Gastroesophageal sphincter (tissue), 4 donors: ENCODE measurements around the gene PPP2R5D. TPM values are rescaled to one million over a fixed set of nuclear protein-coding genes. Genes with fewer than 3 reads are reported as not detected.

Experiments used
- ATAC-seq: fragments of 150-250 bp; one replicate; pipeline ENCODE4 v1.9.1; 2016; ENCODE audit warnings: mild to moderate bottlenecking, moderate library complexity
- H3K27ac ChIP-seq, 4 donors: fragments of 200-600 bp; sonication (generic) in 3 of 4; 1 replicate in 3 of 4; 2 replicates in 1 of 4; pipeline ENCODE4 v1.5.1; 2016 to 2019
- H3K27me3 ChIP-seq: fragments of 200-600 bp; sonication (generic); one replicate; pipeline ENCODE4 v1.5.1; 2019
- H3K36me3 ChIP-seq, 2 donors: fragments of 200-600 bp; sonication (generic); one replicate each; pipeline ENCODE4 v1.5.1; 2019; ENCODE audit warnings: control low read depth in 1 of 2
- H3K4me1 ChIP-seq, 3 donors: fragments of 200-600 bp; sonication (generic); 1 replicate in 2 of 3; 2 replicates in 1 of 3; pipeline ENCODE4 v1.5.1; 2016 to 2019; ENCODE audit warnings: control low read depth in 2 of 3
- H3K4me3 ChIP-seq, 2 donors: fragments of 200-600 bp; sonication (generic); one replicate each; pipeline ENCODE4 v1.5.1; 2019; ENCODE audit warnings: mild to moderate bottlenecking in 1 of 2, moderate library complexity in 1 of 2
- H3K9me3 ChIP-seq, 3 donors: fragments of 200-600 bp; sonication (generic); one replicate each; pipeline ENCODE4 v1.5.1; 2017 to 2019; ENCODE audit warnings: control low read depth in 2 of 3
- CTCF ChIP-seq, 4 experiments: fragments of 200-600 bp in 2 of 4; fragments of 450-650 bp in 2 of 4; sonication (generic) in 1 of 4; IDR thresholded peaks; one replicate each; pipeline ENCODE4 v1.5.1; 2017 to 2019; ENCODE audit warnings: antibody characterized with exemption in 4 of 4, mild to moderate bottlenecking in 2 of 4, moderate library complexity in 2 of 4
- EP300 ChIP-seq: sonication (generic); formaldehyde crosslinking; IDR thresholded peaks from one replicate; pipeline ENCODE4 v1.6.1; 2017; ENCODE audit warnings: antibody characterized with exemption, mild to moderate bottlenecking
- POLR2A ChIP-seq, 2 donors: fragments of 450-650 bp; IDR thresholded peaks; one replicate each; pipeline ENCODE4 v1.6.1; 2017; ENCODE audit warnings: antibody characterized with exemption in 2 of 2, mild to moderate bottlenecking in 2 of 2, moderate library complexity in 1 of 2
- POLR2AphosphoS5 ChIP-seq: sonication (generic); formaldehyde crosslinking; IDR thresholded peaks from one replicate; pipeline ENCODE4 v1.6.1; 2017; ENCODE audit warnings: antibody characterized with exemption
- WGBS, 2 donors: methylation state at CpG; one replicate each; pipeline ENCODE4 v1.1.5; 2018; ENCODE audit warnings: low coverage in 1 of 2; 5-methylcytosine and 5-hydroxymethylcytosine counted together
- total RNA-seq, 4 donors: library from RNA; depleted of rRNA; stranded (reverse); fragments of >200 nt; gene quantifications; one replicate each; pipeline ENCODE4 v1.1.0, GENCODE V29; 2016

Gene PPP2R5D
- total RNA-seq, 4 donors from 2014 or later: 30.0 to 45.1 (median 36.3) TPM

GRCh38 chr6:43021270-43022047 lies 37.1 kb downstream of the PPP2R5D start, which contains the start of gene RRP36:
RRP36 (plus strand) TSS chr6:43021623; CDS start chr6:43021655, 32 bp downstream.
- peak; percentile 92 for ATAC-seq
- 0% methylated on average over 6 to 17 of the region's 56 CpGs for WGBS, 2 donors
- H3K36me3 ChIP-seq: peaks cover 0 to 75% of the 10 kb centered on the region in 2 donors
- peak within 1 kb of the TSS; percentile 63 to 86 for H3K4me3 ChIP-seq
- no peaks in the 10 kb centered on the region for H3K27me3 ChIP-seq
- no peak for TF ChIP-seq CTCF (IDR thresholded peaks at IDR 0.05)
- no peak for TF ChIP-seq EP300
- peak; percentile 43 to 49 for TF ChIP-seq POLR2A (IDR thresholded peaks at IDR 0.05)
- peak; percentile 86 for TF ChIP-seq POLR2AphosphoS5
- peaks cover 0 to 56% (median 31%) of the 10 kb centered on the region in 3 donors for H3K4me1 ChIP-seq
- H3K27ac ChIP-seq: peak within 1 kb of the TSS; percentile 34 to 94 (median 90)
- no peaks in the 10 kb centered on the region for H3K9me3 ChIP-seq

- Histone ChIP-seq H3K4me1 (peaks cover 0 to 38% (median 20%) of the 10 kb centered on the region in 3 donors), H3K27me3 (no peaks in the 10 kb centered on the region), H3K9me3 (no peaks in the 10 kb centered on the region), H3K36me3 (peaks cover 3 to 76% of the 10 kb centered on the region in 2 donors), H3K4me3 (no peak overlapping the region), H3K27ac (no peak overlapping the region)
- TF ChIP-seq POLR2AphosphoS5: no peak
- WGBS, 2 donors: 69 to 86% methylated on average over 2 of the region's 2 CpGs
- ATAC-seq: no peak
These were observed 40.1 kb downstream of the PPP2R5D start for GRCh38 chr6:43024436-43024835.

GRCh38 chr6:43026365-43026764 lies 42.0 kb downstream of the PPP2R5D start:
- Histone ChIP-seq H3K27ac (no peak overlapping the region), H3K4me3 (no peak overlapping the region), H3K36me3 (peaks cover 3 to 81% of the 10 kb centered on the region in 2 donors), H3K27me3 (no peaks in the 10 kb centered on the region), H3K4me1 (peaks cover 0 to 29% (median 11%) of the 10 kb centered on the region in 3 donors), H3K9me3 (no peaks in the 10 kb centered on the region)
- 84 to 92% methylated on average over 3 to 5 of the region's 5 CpGs for WGBS, 2 donors
- TF ChIP-seq CTCF (IDR thresholded peaks at IDR 0.05): no peak
- no peak for TF ChIP-seq EP300
- no peak for TF ChIP-seq POLR2A (IDR thresholded peaks at IDR 0.05)
- no peak for TF ChIP-seq POLR2AphosphoS5
- ATAC-seq: no peak

- Histone ChIP-seq H3K36me3 (peaks cover 3 to 99% of the 10 kb centered on the region in 2 donors), H3K4me1 (peaks cover 0 to 8% (median 0%) of the 10 kb centered on the region in 3 donors), H3K27me3 (no peaks in the 10 kb centered on the region), H3K27ac (no peak overlapping the region), H3K4me3 (no peak overlapping the region), H3K9me3 (no peaks in the 10 kb centered on the region)
- 71 to 78% methylated on average over 4 to 6 of the region's 9 CpGs for WGBS, 2 donors
- no peak for ATAC-seq
- no peak for TF ChIP-seq POLR2AphosphoS5
- TF ChIP-seq EP300: no peak
These were observed 44.8 kb downstream of the PPP2R5D start for GRCh38 chr6:43029120-43029519.

- peaks cover 0 to 13% (median 0%) of the 10 kb centered on the region in 3 donors for H3K4me1 ChIP-seq
- ATAC-seq: no peak
- 82 to 89% methylated on average over 3 to 4 of the region's 4 CpGs for WGBS, 2 donors
- H3K36me3 ChIP-seq: peaks cover 3 to 98% of the 10 kb centered on the region in 2 donors
- no peaks in the 10 kb centered on the region for H3K9me3 ChIP-seq
- no peak overlapping the region for H3K27ac ChIP-seq
- no peak overlapping the region for H3K4me3 ChIP-seq
- TF ChIP-seq POLR2AphosphoS5: no peak
- no peak for TF ChIP-seq POLR2A (IDR thresholded peaks at IDR 0.05)
- TF ChIP-seq EP300: no peak
- no peak for TF ChIP-seq CTCF (IDR thresholded peaks at IDR 0.05)
- no peaks in the 10 kb centered on the region for H3K27me3 ChIP-seq
These were observed 48.0 kb downstream of the PPP2R5D start for GRCh38 chr6:43032326-43032725.
